Measurements from ENCODE around the gene NTN4.

DNA sequence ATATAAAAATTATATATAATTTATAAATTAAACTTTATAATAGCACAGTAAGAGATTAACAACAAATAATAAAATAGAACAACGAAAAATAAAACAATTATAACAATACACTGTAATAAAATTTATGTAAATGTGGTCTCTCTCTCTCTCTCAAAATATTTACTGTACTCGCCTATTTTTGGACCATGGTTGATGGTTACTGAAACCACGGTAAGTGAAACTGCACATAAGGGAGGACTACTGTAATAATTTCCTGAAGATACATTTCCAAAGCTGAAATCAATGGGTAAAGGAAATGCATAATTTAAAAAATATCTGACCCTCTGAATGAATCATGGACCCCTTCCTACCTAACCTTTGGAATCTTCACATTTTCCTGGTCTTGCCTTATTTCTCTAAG is 48.9 kb downstream of the NTN4 start:
- TF ChIP-seq POLR2AphosphoS5 (IDR thresholded peaks at IDR 0.05; ENCODE audit: low read depth, low read length): no peak
- no peak for TF ChIP-seq POLR2A (IDR thresholded peaks at IDR 0.05; ENCODE audit: low read depth, low read length)

All from GM12892 (cell line).